MM.1S (cell line): ENCODE results near the gene CLIC5.

Experiments used
- DNase-seq: peaks from one replicate; pipeline ENCODE4 v3.0.0-alpha.2; 2015
- H2AFZ ChIP-seq: fragments of 300-600 bp; sonication (generic); 2 replicates; pipeline ENCODE4 v1.6.0; 2016; ENCODE audit warnings: antibody characterized with exemption, low read length
- H3F3A ChIP-seq: fragments of 300-600 bp; sonication (generic); 2 replicates; pipeline ENCODE4 v1.6.1; 2016; ENCODE audit warnings: mild to moderate bottlenecking, antibody characterized with exemption, low read length, moderate library complexity, mixed read lengths; ENCODE audit not compliant: insufficient read depth
- H3K27ac ChIP-seq: fragments of 300-600 bp; sonication (generic); 2 replicates; pipeline ENCODE4 v1.5.1; 2016; ENCODE audit warnings: mild to moderate bottlenecking, low read length
- H3K27me3 ChIP-seq: fragments of 300-600 bp; sonication (generic); replicated peaks from 2 replicates; pipeline ENCODE4 v1.6.0; 2016; ENCODE audit warnings: low read length; ENCODE audit not compliant: insufficient read depth
- H3K36me3 ChIP-seq: fragments of 300-600 bp; sonication (generic); replicated peaks from 2 replicates; pipeline ENCODE4 v1.6.1; 2016; ENCODE audit warnings: mild to moderate bottlenecking, low read length, mixed read lengths; ENCODE audit not compliant: insufficient read depth
- H3K4me1 ChIP-seq: fragments of 300-600 bp; sonication (generic); 2 replicates; pipeline ENCODE4 v1.6.1; 2016; ENCODE audit warnings: low read length, mixed read lengths
- H3K4me2 ChIP-seq: fragments of 300-600 bp; sonication (generic); 2 replicates; pipeline ENCODE4 v1.6.0; 2016; ENCODE audit warnings: low read depth, low read length
- H3K4me3 ChIP-seq: fragments of 300-600 bp; sonication (generic); 2 replicates; pipeline ENCODE4 v1.5.1; 2016; ENCODE audit warnings: low read length, mixed read lengths
- H3K79me2 ChIP-seq: fragments of 300-600 bp; sonication (generic); 2 replicates; pipeline ENCODE4 v1.6.1; 2016; ENCODE audit warnings: mixed run types, low read length, mixed read lengths
- H3K9ac ChIP-seq: fragments of 300-600 bp; sonication (generic); 2 replicates; pipeline ENCODE4 v1.6.1; 2016; ENCODE audit warnings: low read length, mixed read lengths
- H3K9me2 ChIP-seq: fragments of 300-600 bp; sonication (generic); replicated peaks from 2 replicates; pipeline ENCODE4 v1.6.1; 2016; ENCODE audit warnings: mild to moderate bottlenecking, low read length, mixed read lengths; ENCODE audit not compliant: insufficient read depth
- H3K9me3 ChIP-seq: fragments of 300-600 bp; sonication (generic); replicated peaks from 2 replicates; pipeline ENCODE4 v1.6.1; 2016; ENCODE audit warnings: mild to moderate bottlenecking, low read length, mixed read lengths; ENCODE audit not compliant: insufficient read depth
- H4K20me1 ChIP-seq: fragments of 300-600 bp; sonication (generic); 2 replicates; pipeline ENCODE4 v1.6.1; 2016; ENCODE audit warnings: mild to moderate bottlenecking, low read length, moderate library complexity, mixed read lengths; ENCODE audit not compliant: insufficient read depth
- CTCF ChIP-seq: fragments of 300-600 bp; sonication (generic); IDR thresholded peaks from 2 replicates; pipeline ENCODE4 v1.5.1; 2016; ENCODE audit warnings: antibody characterized with exemption, low read length, mixed read lengths
- EZH2 ChIP-seq: fragments of 300-600 bp; sonication (generic); optimal IDR thresholded peaks from 2 replicates; pipeline ENCODE3; 2017; ENCODE audit warnings: low read depth, mild to moderate bottlenecking, antibody characterized with exemption, low read length, mixed read lengths
- EZH2phosphoT487 ChIP-seq: fragments of 300-600 bp; sonication (generic); IDR thresholded peaks from 2 replicates; pipeline ENCODE4 v1.6.1; 2018; ENCODE audit warnings: antibody characterized with exemption, low read length

The CLIC5 gene

GRCh38 chr6:45951321-45952167 is 64.1 kb downstream of the CLIC5 start:
- no peak overlapping the region for H3K4me3 ChIP-seq
- TF ChIP-seq EZH2phosphoT487 (no peak), EZH2 (no peak), CTCF (no peak)
- DNase-seq = no peak
- H4K20me1 ChIP-seq = no peaks in the 10 kb centered on the region
- H3K4me2 ChIP-seq = no peak overlapping the region
- H3F3A ChIP-seq = no peaks in the 10 kb centered on the region
- H3K79me2 ChIP-seq = no peaks in the 10 kb centered on the region
- H2AFZ ChIP-seq = no peak overlapping the region
- no peaks in the 10 kb centered on the region for H3K9me2 ChIP-seq
- no peak overlapping the region for H3K27ac ChIP-seq
- no peaks in the 10 kb centered on the region for H3K4me1 ChIP-seq
- H3K9me3 ChIP-seq = no peaks in the 10 kb centered on the region
- H3K27me3 ChIP-seq = no peaks in the 10 kb centered on the region
- no peak overlapping the region for H3K9ac ChIP-seq
- no peaks in the 10 kb centered on the region for H3K36me3 ChIP-seq

GRCh38 chr6:45949256-45949655 is 66.4 kb downstream of the CLIC5 start:
- Histone ChIP-seq H3K27me3 (no peaks in the 10 kb centered on the region), H3K4me1 (no peaks in the 10 kb centered on the region), H3K36me3 (no peaks in the 10 kb centered on the region), H3K9me3 (no peaks in the 10 kb centered on the region), H2AFZ (no peak overlapping the region), H3K79me2 (no peaks in the 10 kb centered on the region), H3K9me2 (no peaks in the 10 kb centered on the region), H4K20me1 (no peaks in the 10 kb centered on the region), H3F3A (no peaks in the 10 kb centered on the region), H3K4me3 (no peak overlapping the region), H3K9ac (no peak overlapping the region), H3K4me2 (no peak overlapping the region), H3K27ac (no peak overlapping the region)
- TF ChIP-seq CTCF (no peak), EZH2 (no peak), EZH2phosphoT487 (no peak)
- DNase-seq = no peak

- H3K4me1 ChIP-seq = no peaks in the 10 kb centered on the region
- no peak for TF ChIP-seq EZH2
- no peak for TF ChIP-seq CTCF
- TF ChIP-seq EZH2phosphoT487 = no peak
- DNase-seq = no peak
Observed at GRCh38 chr6:45947807-45948206, 67.9 kb downstream of the CLIC5 start.

More at GRCh38 chr6:45947807-45948206, 67.9 kb downstream of the CLIC5 start:
- Histone ChIP-seq H3K9ac (no peak overlapping the region), H3K27me3 (no peaks in the 10 kb centered on the region), H2AFZ (no peak overlapping the region), H4K20me1 (no peaks in the 10 kb centered on the region), H3K79me2 (no peaks in the 10 kb centered on the region), H3K36me3 (no peaks in the 10 kb centered on the region), H3K4me3 (no peak overlapping the region), H3K9me2 (no peaks in the 10 kb centered on the region), H3F3A (no peaks in the 10 kb centered on the region), H3K9me3 (no peaks in the 10 kb centered on the region), H3K27ac (no peak overlapping the region), H3K4me2 (no peak overlapping the region)
